Mesenchymal stem cell (in vitro differentiated cells and primary cell): ENCODE results near the gene APCS. TPM values are rescaled to one million over a fixed set of nuclear protein-coding genes. Genes with fewer than 3 reads are reported as not detected.

Source experiments
- DNase-seq: peaks from one replicate; pipeline ENCODE4 v3.0.0-alpha.2; 2013
- H2AFZ ChIP-seq: one replicate; pipeline ENCODE4 v1.6.1; 2013; ENCODE audit warnings: low read depth, mild to moderate bottlenecking, control low read depth, inconsistent platforms, low read length, moderate library complexity
- H2AK5ac ChIP-seq: 2 replicates; pipeline ENCODE4 v1.6.1; 2013; ENCODE audit warnings: low read length, moderate library complexity, mild to moderate bottlenecking, inconsistent platforms; ENCODE audit not compliant: severe bottlenecking
- H2BK120ac ChIP-seq: one replicate; pipeline ENCODE4 v1.6.1; 2013; ENCODE audit warnings: low read depth, mild to moderate bottlenecking, inconsistent platforms, low read length, moderate library complexity
- H2BK12ac ChIP-seq, 2 experiments: one replicate each; pipeline ENCODE4 v1.6.1; 2013; ENCODE audit warnings: inconsistent platforms in 2 of 2, low read length in 2 of 2, mild to moderate bottlenecking in 2 of 2, moderate library complexity in 2 of 2, control low read depth in 1 of 2
- H2BK15ac ChIP-seq: one replicate; pipeline ENCODE4 v1.6.1; 2013; ENCODE audit warnings: mild to moderate bottlenecking, low read depth, inconsistent platforms; ENCODE audit not compliant: poor library complexity, severe bottlenecking
- H2BK5ac ChIP-seq: 2 replicates; pipeline ENCODE4 v1.6.1; 2013; ENCODE audit warnings: low read depth, mild to moderate bottlenecking, low read length, control low read depth, inconsistent platforms; ENCODE audit not compliant: poor library complexity, severe bottlenecking
- H3K14ac ChIP-seq, 2 experiments: one replicate each; pipeline ENCODE4 v1.6.1; 2013; ENCODE audit warnings: inconsistent platforms in 2 of 2, low read length in 2 of 2, control low read depth in 1 of 2, mild to moderate bottlenecking in 1 of 2, moderate library complexity in 1 of 2
- H3K18ac ChIP-seq, 2 experiments: one replicate each; pipeline ENCODE4 v1.6.1; 2013; ENCODE audit warnings: inconsistent platforms in 2 of 2, low read length in 2 of 2, control low read depth in 1 of 2, low read depth in 1 of 2, mild to moderate bottlenecking in 1 of 2
- H3K23ac ChIP-seq, 2 experiments: one replicate each; pipeline ENCODE4 v1.6.1; 2013; ENCODE audit warnings: inconsistent platforms in 2 of 2, low read length in 2 of 2, mild to moderate bottlenecking in 2 of 2, moderate library complexity in 2 of 2, control low read depth in 1 of 2
- H3K27ac ChIP-seq: 2 replicates; pipeline ENCODE4 v1.5.1; 2013; ENCODE audit warnings: mild to moderate bottlenecking, moderate library complexity, low read length, control low read depth, inconsistent platforms; ENCODE audit not compliant: poor library complexity, severe bottlenecking
- H3K27me3 ChIP-seq, 2 experiments: 2 replicates each; pipeline versions ENCODE4 v1.6.1 to v1.7.0; 2013; ENCODE audit warnings: low read length in 2 of 2, mild to moderate bottlenecking in 2 of 2, moderate library complexity in 2 of 2, control low read depth in 1 of 2, inconsistent platforms in 1 of 2; ENCODE audit not compliant: control insufficient read depth in 1 of 2, insufficient read depth in 1 of 2
- H3K36me3 ChIP-seq, 2 experiments: 2 replicates each; pipeline versions ENCODE4 v1.6.1 to v1.7.0; 2013; ENCODE audit warnings: low read length in 2 of 2, control low read depth in 1 of 2, inconsistent platforms in 1 of 2, low read depth in 1 of 2, mild to moderate bottlenecking in 1 of 2; ENCODE audit not compliant: insufficient read depth in 2 of 2, control insufficient read depth in 1 of 2
- H3K4ac ChIP-seq, 2 experiments: one replicate each; pipeline ENCODE4 v1.6.1; 2013; ENCODE audit warnings: inconsistent platforms in 2 of 2, low read length in 2 of 2, mild to moderate bottlenecking in 2 of 2, moderate library complexity in 2 of 2, control low read depth in 1 of 2, low read depth in 1 of 2
- H3K4me1 ChIP-seq: 2 replicates; pipeline ENCODE4 v1.6.1; 2013; ENCODE audit warnings: low read depth, low read length, control low read depth; ENCODE audit not compliant: control insufficient read depth, insufficient read depth
- H3K4me2 ChIP-seq: 2 replicates; pipeline ENCODE4 v1.6.1; 2013; ENCODE audit warnings: low read length, mild to moderate bottlenecking, inconsistent platforms; ENCODE audit not compliant: poor library complexity, severe bottlenecking
- H3K4me3 ChIP-seq, 2 experiments: 2 replicates each; pipeline versions ENCODE4 v1.5.1 to v1.7.0; 2013; ENCODE audit warnings: low read length in 2 of 2, mild to moderate bottlenecking in 2 of 2, control low read depth in 1 of 2, low read depth in 1 of 2; ENCODE audit not compliant: insufficient read depth in 1 of 2
- H3K79me1 ChIP-seq: replicated peaks from 2 replicates; pipeline ENCODE4 v1.6.1; 2013; ENCODE audit warnings: mild to moderate bottlenecking, control low read depth, low read length, inconsistent platforms; ENCODE audit not compliant: poor library complexity, severe bottlenecking
- H3K9ac ChIP-seq: 2 replicates; pipeline ENCODE4 v1.7.0; 2013; ENCODE audit warnings: mild to moderate bottlenecking, low read length, moderate library complexity
- H3K9me3 ChIP-seq: 2 replicates; pipeline ENCODE4 v1.7.0; 2013; ENCODE audit warnings: mild to moderate bottlenecking, low read length; ENCODE audit not compliant: control insufficient read depth
- H4K8ac ChIP-seq: one replicate; pipeline ENCODE4 v1.6.1; 2013; ENCODE audit warnings: inconsistent platforms, mild to moderate bottlenecking, low read length, moderate library complexity
- H4K91ac ChIP-seq: one replicate; pipeline ENCODE4 v1.6.1; 2013; ENCODE audit warnings: mild to moderate bottlenecking, low read length, inconsistent platforms
- whole genome bisulfite sequencing: methylation state at CpG from one replicate; pipeline ENCODE4 v1.1.7; 2013; ENCODE audit warnings: mixed read lengths; 5-methylcytosine and 5-hydroxymethylcytosine counted together
- polyA plus RNA-seq, 2 experiments: library from polyadenylated mRNA; stranded (reverse); fragments of 200-250 nt; gene quantifications; one replicate each; pipeline ENCODE4 v1.2.3, GENCODE V29; 2013

The APCS gene
- not detected for polyA plus RNA-seq (2013, experiment 1 of 2)
- not detected for polyA plus RNA-seq (2013, experiment 2 of 2)

DNA sequence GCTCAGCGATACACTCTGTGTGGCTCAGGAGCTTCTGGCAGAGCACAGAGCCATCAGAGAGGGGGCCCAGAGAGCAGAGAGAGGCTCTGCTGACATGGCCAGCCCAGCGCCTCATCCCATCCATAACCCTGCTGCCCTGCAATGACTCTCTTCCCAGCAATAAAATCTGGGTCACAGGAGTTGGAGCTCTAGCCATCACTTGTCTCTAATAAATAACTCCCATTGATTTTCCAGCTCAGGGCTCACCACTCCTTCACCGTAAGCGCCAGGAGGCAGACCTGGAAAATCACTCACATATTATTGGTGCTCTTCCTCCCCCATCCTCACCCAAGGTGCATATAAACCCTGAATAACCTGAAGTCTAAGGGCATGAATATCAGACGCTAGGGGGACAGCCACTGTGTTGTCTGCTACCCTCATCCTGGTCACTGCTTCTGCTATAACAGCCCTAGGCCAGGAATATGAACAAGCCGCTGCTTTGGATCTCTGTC, at the start of gene APCS:
Gene APCS, plus strand, starts transcription at position 366 of the 491 bp plus-strand sequence. Its CDS starts 96 bp downstream, at position 462.
- no peak within 1 kb of the TSS for H2BK12ac ChIP-seq
- no peak for DNase-seq

DNA sequence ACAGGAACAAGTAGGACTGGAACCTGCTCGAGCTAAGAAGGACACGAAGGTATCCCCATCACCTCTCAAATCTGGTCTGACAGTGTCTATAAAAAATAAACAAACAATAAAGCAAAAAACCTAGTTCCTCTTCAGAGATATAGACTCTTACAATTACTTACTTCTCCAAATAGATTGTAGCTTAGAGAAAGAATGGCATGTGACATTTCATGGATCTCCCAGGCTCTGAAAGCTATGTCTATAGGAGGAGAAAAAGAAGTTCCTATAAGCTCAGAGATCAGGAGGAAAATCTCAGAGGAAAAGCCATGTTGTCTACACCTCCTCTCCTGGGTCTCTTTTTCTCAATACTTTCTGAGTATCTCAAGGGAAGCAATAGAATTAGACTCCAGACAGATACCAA, 39.5 kb upstream of the APCS start:
- H4K8ac ChIP-seq, result no peak overlapping the region
- H2BK120ac ChIP-seq, result no peak overlapping the region
- H3K4me1 ChIP-seq, result no peaks in the 10 kb centered on the region
- H3K4me2 ChIP-seq, result no peak overlapping the region
- H2BK5ac ChIP-seq, result no peak overlapping the region
- H3K4ac ChIP-seq, result no peak overlapping the region
- 46% methylated on average over 2 of the region's 2 CpGs for WGBS
- no peak overlapping the region for H3K4me3 ChIP-seq
- no peak overlapping the region for H3K23ac ChIP-seq
- no peak overlapping the region for H2AFZ ChIP-seq
- H3K9ac ChIP-seq, result no peak overlapping the region
- H3K9me3 ChIP-seq, result no peaks in the 10 kb centered on the region
- no peak overlapping the region for H3K18ac ChIP-seq
- H2BK12ac ChIP-seq, result no peak overlapping the region
- no peak overlapping the region for H3K27ac ChIP-seq
- no peak for DNase-seq
- no peak overlapping the region for H3K14ac ChIP-seq
- H3K36me3 ChIP-seq, result no peaks in the 10 kb centered on the region
- H4K91ac ChIP-seq, result no peak overlapping the region
- H2AK5ac ChIP-seq, result no peak overlapping the region
- H3K79me1 ChIP-seq, result no peaks in the 10 kb centered on the region
- no peaks in the 10 kb centered on the region for H3K27me3 ChIP-seq
- no peak overlapping the region for H2BK15ac ChIP-seq

More for the DNA sequence above, at the start of gene APCS:
- no peak within 1 kb of the TSS for H3K4me2 ChIP-seq
- no peaks in the 10 kb centered on the region for H3K27me3 ChIP-seq
- H3K14ac ChIP-seq, result no peak within 1 kb of the TSS
- no peak within 1 kb of the TSS for H4K91ac ChIP-seq
- H2AK5ac ChIP-seq, result no peak within 1 kb of the TSS
- no peak within 1 kb of the TSS for H3K18ac ChIP-seq
- 72% methylated on average over 6 of the region's 6 CpGs for WGBS
- no peak within 1 kb of the TSS for H2BK5ac ChIP-seq
- H2AFZ ChIP-seq, result no peak within 1 kb of the TSS
- H3K4ac ChIP-seq, result no peak within 1 kb of the TSS
- H3K27ac ChIP-seq, result no peak within 1 kb of the TSS
- no peak within 1 kb of the TSS for H3K23ac ChIP-seq
- H4K8ac ChIP-seq, result no peak within 1 kb of the TSS
- H2BK15ac ChIP-seq, result no peak within 1 kb of the TSS
- H3K36me3 ChIP-seq, result no peaks in the 10 kb centered on the region
- H3K4me3 ChIP-seq, result no peak within 1 kb of the TSS
- H3K79me1 ChIP-seq, result no peaks in the 10 kb centered on the region
- H2BK120ac ChIP-seq, result no peak within 1 kb of the TSS
- peaks cover 5% of the 10 kb centered on the region for H3K9me3 ChIP-seq
- no peak within 1 kb of the TSS for H3K9ac ChIP-seq
- no peaks in the 10 kb centered on the region for H3K4me1 ChIP-seq

DNA sequence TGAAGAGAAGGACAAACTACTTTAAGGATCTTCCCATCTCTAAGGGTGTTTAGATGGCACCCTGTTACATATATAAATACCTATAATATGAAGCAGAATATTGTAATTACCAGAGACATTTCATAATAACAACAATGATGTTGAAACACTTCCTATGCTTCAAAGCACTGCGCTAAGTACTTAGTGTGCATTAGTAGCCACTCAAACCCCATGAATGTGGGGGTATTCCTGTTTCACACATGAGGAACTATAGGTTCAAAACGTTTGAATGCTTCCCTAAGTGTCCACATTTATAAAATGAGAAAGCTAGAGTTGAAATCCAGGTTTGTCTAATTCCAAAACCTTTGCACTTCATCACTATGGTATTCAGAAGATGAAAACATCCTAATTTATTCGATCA, 33.4 kb upstream of the APCS start:
- DNase-seq, result no peak
- Histone ChIP-seq H3K4me2 (no peak overlapping the region), H3K27ac (no peak overlapping the region), H3K79me1 (no peaks in the 10 kb centered on the region), H3K27me3 (no peaks in the 10 kb centered on the region), H2BK120ac (no peak overlapping the region), H2AK5ac (no peak overlapping the region), H4K91ac (no peak overlapping the region), H3K4ac (no peak overlapping the region), H2AFZ (no peak overlapping the region), H2BK15ac (no peak overlapping the region), H3K18ac (no peak overlapping the region), H3K23ac (no peak overlapping the region), H2BK5ac (no peak overlapping the region), H3K9ac (no peak overlapping the region), H3K36me3 (no peaks in the 10 kb centered on the region), H4K8ac (no peak overlapping the region), H3K4me3 (no peak overlapping the region), H3K14ac (no peak overlapping the region), H2BK12ac (no peak overlapping the region), H3K9me3 (no peaks in the 10 kb centered on the region), H3K4me1 (no peaks in the 10 kb centered on the region)
- WGBS, result 28% methylated on average over 2 of the region's 3 CpGs

DNA sequence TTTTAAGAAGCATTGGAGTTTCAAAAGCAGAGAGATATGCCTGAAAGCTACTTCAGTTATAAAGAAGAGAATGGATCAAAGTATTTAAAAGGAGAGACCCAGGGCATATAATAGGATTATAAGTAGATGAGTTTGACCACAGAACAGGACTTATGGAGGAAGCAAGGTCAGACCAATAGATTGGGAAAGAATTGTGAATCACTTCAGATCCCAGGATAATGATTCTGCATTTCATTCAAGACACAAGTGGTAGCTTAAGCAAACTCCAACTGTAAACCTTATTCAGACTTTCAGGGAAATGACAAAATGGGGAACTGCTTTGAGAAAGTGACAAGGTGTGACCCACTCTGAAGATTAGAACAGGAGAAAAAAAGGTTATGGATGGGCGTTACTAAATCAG, 32.9 kb upstream of the APCS start:
- Histone ChIP-seq H3K4me3 (no peak overlapping the region), H2BK15ac (no peak overlapping the region)
- no peak for DNase-seq

More for the DNA sequence above, 32.9 kb upstream of the APCS start:
- Histone ChIP-seq H3K4ac (no peak overlapping the region), H3K23ac (no peak overlapping the region), H3K4me1 (no peaks in the 10 kb centered on the region), H3K27ac (no peak overlapping the region), H4K8ac (no peak overlapping the region), H3K27me3 (no peaks in the 10 kb centered on the region), H2AK5ac (no peak overlapping the region), H3K14ac (no peak overlapping the region), H3K9ac (no peak overlapping the region), H2AFZ (no peak overlapping the region), H2BK120ac (no peak overlapping the region), H2BK12ac (no peak overlapping the region), H3K79me1 (no peaks in the 10 kb centered on the region), H4K91ac (no peak overlapping the region), H3K18ac (no peak overlapping the region), H3K9me3 (no peaks in the 10 kb centered on the region), H3K36me3 (no peaks in the 10 kb centered on the region), H2BK5ac (no peak overlapping the region), H3K4me2 (no peak overlapping the region)
- WGBS, result 13% methylated on average over 1 of the region's 1 CpG
